ENCODE measurements around the gene KIRREL1. TPM values are rescaled to one million over a fixed set of nuclear protein-coding genes. Genes with fewer than 3 reads are reported as not detected.
"Not testable (repeated sequence)": the region's sequence is repeated elsewhere in the genome, so short reads cannot be mapped to it uniquely, and the experiment has no call there.

The KIRREL1 gene
- total RNA-seq, 1 experiment from 2014 or later = 31.1 TPM

DNA sequence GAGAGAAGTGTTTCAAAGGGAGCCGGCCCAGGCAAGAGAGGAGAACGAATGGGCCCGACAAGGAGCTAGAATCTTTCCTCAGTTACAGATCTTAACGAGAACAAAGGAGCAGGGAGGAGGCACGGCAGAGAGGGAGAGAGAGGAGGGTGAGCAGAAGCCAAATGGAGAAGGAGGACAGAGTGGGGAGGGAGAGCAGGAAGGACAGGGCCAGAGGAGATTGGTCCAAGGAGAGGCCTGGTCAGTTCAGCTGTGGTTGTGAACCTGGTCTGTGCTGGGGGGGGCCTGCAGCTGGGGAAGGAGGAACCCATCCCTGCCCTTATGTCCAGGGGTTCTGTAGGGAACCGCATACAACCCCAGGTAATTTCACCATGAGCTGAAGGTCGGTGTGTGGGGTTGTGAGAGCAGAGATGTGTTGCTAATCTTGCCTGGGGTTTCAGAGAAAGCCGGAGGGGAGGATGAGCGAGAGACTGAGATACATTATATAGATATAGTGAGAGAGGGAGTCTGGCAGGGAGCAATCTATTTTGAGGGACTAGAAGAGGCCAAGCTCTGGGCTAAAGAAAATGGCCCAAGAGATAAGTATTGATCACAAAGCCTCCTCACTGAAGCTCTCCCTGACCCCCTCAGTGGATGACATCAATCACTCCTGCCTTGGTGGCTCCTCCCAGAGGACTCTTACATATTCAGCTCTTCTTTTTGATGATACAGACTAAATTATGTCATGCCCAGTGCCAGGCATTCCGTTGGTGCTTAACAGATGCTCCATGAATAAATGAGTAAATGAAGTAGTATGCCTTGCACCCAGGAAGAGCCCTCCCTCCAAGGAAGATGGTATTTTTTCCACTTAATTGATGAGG, 123.1 kb downstream of the KIRREL1 start:
- no peak for DNase-seq (ENCODE audit: low spot score)
- in situ Hi-C loops (cut with HindIII; ENCODE audit: low sequenced_read_pairs) = loop anchor here (25.0 kb wide), 1 partner anchor 154 kb away; no protein-coding TSS in a partner anchor

DNA sequence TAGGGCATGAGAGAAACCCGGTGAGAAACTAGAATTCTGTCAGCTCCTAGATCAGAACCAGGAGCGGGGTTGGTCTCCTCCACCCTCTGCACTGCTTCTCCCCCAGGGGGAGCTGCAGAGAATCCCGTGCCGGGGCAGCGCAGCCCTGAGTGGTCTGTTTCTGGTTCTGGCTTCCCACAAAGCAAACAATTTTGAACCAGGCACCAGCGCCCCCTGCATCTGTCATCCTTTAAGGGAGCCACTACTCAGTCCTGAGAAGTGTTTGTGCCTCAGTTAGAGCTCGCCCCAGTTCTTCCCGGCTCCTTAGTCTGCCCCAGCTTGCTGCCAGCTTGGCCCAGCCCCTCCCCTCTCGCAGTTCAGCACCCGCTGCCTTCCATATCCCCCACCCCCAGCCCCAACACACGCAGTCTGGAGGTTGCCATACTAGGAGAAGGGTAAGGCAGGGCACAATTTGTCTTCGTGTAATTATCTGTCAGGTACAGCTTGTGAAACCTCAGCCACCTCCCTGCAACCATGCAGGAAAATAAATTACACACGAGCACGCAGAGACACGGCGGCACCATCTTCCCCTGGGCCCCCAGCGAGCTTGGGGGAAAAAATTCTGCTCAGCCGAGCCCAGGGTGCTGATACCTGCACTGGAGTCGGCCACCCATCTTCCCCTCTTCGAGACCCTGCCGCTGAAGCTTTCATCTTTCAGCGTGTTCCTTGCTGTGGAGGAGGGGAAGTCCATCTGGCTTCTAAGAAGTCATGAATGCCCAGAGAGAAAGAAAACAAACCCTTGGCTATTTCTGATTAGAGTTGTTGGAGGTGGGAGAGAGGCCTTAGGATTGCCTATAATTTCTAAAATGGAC, 124.6 kb downstream of the KIRREL1 start:
- DNase-seq (ENCODE audit: low spot score) = peak; percentile 26
- in situ Hi-C loops (cut with HindIII; ENCODE audit: low sequenced_read_pairs) = loop anchor here (25.0 kb wide), 1 partner anchor 156 kb away; no protein-coding TSS in a partner anchor

GRCh38 chr1:158118713-158119402, 125.4 kb downstream of the KIRREL1 start:
- in situ Hi-C loops (cut with HindIII; ENCODE audit: low sequenced_read_pairs) = loop anchor here (25.0 kb wide), 1 partner anchor 157 kb away; no protein-coding TSS in a partner anchor
- no peak for DNase-seq (ENCODE audit: low spot score)

DNA sequence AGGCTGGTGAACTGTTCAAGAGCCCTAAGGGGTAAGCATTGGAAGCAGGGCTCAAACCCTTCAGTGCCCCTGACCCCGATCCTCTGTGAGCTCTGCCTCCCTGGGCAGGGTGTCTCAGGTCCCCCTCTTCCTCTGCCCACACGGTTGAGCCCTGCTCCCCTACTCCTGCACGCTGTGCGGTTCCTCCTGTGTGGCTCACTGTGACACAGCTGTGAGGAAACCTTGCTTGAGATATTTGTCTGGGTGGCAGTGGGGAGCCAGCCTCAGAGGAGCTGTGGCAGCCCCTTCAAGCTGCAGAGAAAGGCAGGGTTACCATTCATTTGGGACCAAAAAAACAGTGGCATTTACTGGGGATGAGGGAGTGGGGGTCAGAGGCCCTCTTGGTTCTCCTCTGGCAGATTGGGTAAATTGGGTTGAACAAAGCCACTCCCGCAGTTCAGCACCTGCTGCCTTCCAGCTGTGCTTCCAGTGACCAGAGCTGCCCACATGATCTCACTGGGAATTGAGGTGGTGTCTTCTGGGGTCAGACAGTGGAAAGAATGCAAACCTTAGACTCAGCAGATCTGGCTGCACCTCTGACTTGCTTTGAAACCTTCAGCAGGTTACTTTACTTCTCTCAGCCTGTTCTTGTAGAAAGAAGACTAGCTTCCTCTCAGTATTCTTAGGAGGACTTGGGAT, 126.7 kb downstream of the KIRREL1 start:
- in situ Hi-C loops (cut with HindIII; ENCODE audit: low sequenced_read_pairs) = loop anchor here (25.0 kb wide), 1 partner anchor 158 kb away; no protein-coding TSS in a partner anchor
- no peak for DNase-seq (ENCODE audit: low spot score)

GRCh38 chr1:158121604-158122254, 128.3 kb downstream of the KIRREL1 start:
- in situ Hi-C loops (cut with HindIII; ENCODE audit: low sequenced_read_pairs) = loop anchor here (25.0 kb wide), 1 partner anchor 159 kb away; no protein-coding TSS in a partner anchor
- DNase-seq (ENCODE audit: low spot score) = peak; percentile 29

GRCh38 chr1:158122833-158123388, 129.5 kb downstream of the KIRREL1 start:
- in situ Hi-C loops (cut with HindIII; ENCODE audit: low sequenced_read_pairs) = loop anchor here (25.0 kb wide), 1 partner anchor 161 kb away; no protein-coding TSS in a partner anchor

GRCh38 chr1:158124034-158124433, 130.6 kb downstream of the KIRREL1 start:
- in situ Hi-C loops (cut with HindIII; ENCODE audit: low sequenced_read_pairs) = loop anchor here (25.0 kb wide), 1 partner anchor 162 kb away; no protein-coding TSS in a partner anchor
- DNase-seq (ENCODE audit: low spot score) = no peak

More at GRCh38 chr1:158122833-158123388, 129.5 kb downstream of the KIRREL1 start:
- DNase-seq (ENCODE audit: low spot score) = no peak

GRCh38 chr1:158124999-158125398, 131.6 kb downstream of the KIRREL1 start:
- in situ Hi-C loops (cut with HindIII; ENCODE audit: low sequenced_read_pairs) = loop anchor here (25.0 kb wide), 1 partner anchor 163 kb away; no protein-coding TSS in a partner anchor
- DNase-seq (ENCODE audit: low spot score) = peak; percentile 76

GRCh38 chr1:158126425-158126824, 133.0 kb downstream of the KIRREL1 start:
- in situ Hi-C loops (cut with HindIII; ENCODE audit: low sequenced_read_pairs) = no loop called here
- DNase-seq (ENCODE audit: low spot score) = no peak

DNA sequence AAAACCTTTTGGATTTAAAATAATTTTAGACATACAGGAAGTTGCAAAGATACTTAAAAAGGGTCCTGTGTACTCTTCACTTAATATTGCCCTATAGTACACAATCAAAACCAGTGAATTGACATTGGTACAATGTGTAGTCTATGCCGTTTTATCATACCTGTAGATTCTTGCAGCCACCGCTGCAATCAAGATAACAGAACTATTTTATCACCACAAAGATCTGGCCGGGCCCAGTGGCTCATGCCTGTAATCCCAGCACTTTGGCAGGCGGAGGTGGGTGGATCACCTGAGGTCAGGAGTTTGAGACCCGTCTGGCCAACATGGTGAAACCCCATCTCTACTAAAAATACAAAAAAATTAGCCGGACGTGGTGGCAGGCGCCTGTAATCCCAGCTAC, 135.1 kb downstream of the KIRREL1 start:
- DNase-seq (ENCODE audit: low spot score); in situ Hi-C loops (cut with HindIII; ENCODE audit: low sequenced_read_pairs): not testable (repeated sequence)

- in situ Hi-C loops (cut with HindIII; ENCODE audit: low sequenced_read_pairs) = no loop called here
- DNase-seq (ENCODE audit: low spot score) = no peak
Observed at GRCh38 chr1:158131217-158131616, 137.8 kb downstream of the KIRREL1 start.

DNA sequence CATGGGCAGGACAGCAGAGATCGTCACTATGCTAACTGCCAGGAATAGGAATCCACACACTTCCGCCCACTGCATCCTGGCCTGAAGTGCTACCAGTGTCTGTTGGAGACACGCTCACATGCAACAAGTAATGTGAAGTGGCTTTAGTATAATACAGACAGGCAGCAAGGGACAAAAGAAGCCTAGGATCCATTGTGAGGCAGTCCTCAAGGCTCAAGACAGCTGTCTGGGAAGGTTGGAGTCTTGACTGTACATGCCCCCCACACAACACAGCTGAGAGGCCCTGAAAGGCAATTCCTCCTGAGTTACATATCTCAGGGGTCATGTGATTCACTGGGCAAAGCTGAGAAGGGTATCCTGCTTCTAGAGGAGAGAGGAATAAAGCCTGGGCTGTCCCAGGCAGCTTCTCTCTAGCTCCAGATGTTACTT, 147.3 kb downstream of the KIRREL1 start:
- in situ Hi-C loops (cut with HindIII; ENCODE audit: low sequenced_read_pairs) = no loop called here
- DNase-seq (ENCODE audit: low spot score) = no peak

DNA sequence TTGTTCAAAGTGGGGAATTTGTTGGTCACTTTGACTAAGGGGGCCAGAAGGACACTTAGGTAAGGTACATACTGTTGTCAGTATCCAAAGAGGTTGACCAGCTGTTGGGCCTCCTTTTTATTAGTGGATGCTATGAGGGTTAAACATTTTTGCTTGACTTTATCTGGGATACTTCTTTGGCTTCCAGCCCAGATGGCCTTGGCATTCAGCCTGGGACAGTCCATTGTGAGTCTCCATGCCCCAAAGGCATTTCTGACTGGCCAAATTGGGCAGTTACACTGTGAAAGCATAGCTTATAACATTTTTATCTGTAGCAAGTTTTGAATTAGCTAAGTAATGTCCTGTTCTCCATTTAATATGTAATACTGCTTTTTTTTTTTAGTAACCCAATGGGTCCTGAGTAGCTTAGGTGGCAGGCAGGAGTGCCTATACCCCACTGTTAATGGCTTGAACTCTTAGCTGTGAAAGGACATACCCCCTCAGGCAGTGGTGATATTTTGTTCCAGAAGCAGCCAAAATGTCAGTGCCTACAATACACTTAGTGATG, 151.8 kb downstream of the KIRREL1 start:
- DNase-seq (ENCODE audit: low spot score) = peak; percentile 17

GRCh38 chr1:158146165-158146564, 152.7 kb downstream of the KIRREL1 start:
- DNase-seq (ENCODE audit: low spot score) = no peak
- in situ Hi-C loops (cut with HindIII; ENCODE audit: low sequenced_read_pairs) = no loop called here

More for the DNA sequence above, 151.8 kb downstream of the KIRREL1 start:
- in situ Hi-C loops (cut with HindIII; ENCODE audit: low sequenced_read_pairs) = no loop called here

DNA sequence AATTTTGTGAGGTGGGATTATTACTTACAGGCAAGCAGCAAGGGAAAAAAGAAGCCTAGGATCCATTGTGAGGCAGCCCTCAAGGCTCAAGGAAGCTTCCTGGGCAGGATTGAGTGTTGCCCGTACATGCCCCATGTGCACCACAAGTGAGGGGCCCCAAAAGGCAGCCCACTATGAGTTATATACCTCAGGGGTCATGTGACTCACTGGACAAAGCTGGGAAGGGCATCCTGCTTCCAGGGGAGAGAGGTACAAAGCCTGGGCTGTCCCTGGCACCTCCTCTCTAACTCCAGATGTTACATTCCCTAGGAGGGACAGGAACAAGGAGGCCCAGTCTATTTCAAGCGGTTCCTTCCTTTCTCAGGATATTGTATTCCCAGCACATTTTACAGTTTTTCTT, 153.3 kb downstream of the KIRREL1 start:
- no peak for DNase-seq (ENCODE audit: low spot score)
- in situ Hi-C loops (cut with HindIII; ENCODE audit: low sequenced_read_pairs) = no loop called here

DNA sequence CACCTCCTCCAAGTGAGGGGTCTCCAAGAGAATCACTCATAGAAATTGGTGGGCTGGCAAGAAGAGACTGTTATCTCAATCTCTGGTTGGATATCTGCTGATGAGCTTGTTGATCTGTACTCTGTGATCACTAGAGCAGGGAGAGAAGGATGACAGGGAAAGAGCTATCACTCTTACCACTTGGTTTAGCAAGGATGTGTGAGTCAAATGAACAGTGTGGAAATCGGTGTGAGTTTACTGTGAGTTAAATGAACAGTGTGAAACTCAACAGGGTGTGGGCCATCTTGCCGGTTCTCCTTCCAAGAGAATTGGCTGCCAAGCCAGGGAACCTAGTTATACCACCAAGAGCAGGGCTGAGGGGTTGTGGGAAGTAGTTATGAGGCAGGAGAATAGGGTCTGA, 154.0 kb downstream of the KIRREL1 start:
- DNase-seq (ENCODE audit: low spot score) = no peak
- in situ Hi-C loops (cut with HindIII; ENCODE audit: low sequenced_read_pairs) = no loop called here

- in situ Hi-C loops (cut with HindIII; ENCODE audit: low sequenced_read_pairs) = no loop called here
- DNase-seq (ENCODE audit: low spot score) = no peak
Observed at GRCh38 chr1:158147869-158148268, 154.4 kb downstream of the KIRREL1 start.

Measured in G401 (cell line).